EH (cell line): ENCODE measurements around the gene NOA1.
"Not testable (repeated sequence)": the region's sequence is repeated elsewhere in the genome, so short reads cannot be mapped to it uniquely, and the experiment has no call there.

Source experiments
- DNase-seq: peaks from one replicate; pipeline ENCODE4 v3.0.0-alpha.2; 2015; ENCODE audit warnings: low read depth

NOA1 gene

GRCh38 chr4:56958111-56958517 is 19.3 kb downstream of the NOA1 start:
- DNase-seq = peak; percentile 96

- no peak for DNase-seq
Observed at GRCh38 chr4:56953680-56954520, 23.5 kb downstream of the NOA1 start.

DNA sequence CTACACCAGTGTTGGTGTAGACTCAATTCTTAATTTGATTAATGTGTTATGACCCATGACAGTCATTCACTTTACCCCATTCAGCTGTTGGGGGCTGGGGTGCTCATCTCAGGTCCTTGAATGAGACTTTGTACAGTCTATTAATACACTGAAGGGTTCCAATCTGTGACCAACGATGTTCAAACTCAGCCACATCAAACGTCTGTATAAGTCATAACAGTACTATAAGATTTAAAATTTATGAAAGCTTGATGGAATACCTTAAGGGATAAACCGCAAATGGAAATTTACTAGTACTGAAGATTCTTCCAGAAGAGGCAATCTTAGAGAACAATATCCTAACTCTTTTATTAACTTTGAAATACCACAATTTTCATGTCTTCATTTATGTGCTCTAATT is 36.0 kb downstream of the NOA1 start:
- DNase-seq = no peak

GRCh38 chr4:56940971-56941370 is 36.4 kb downstream of the NOA1 start:
- DNase-seq = no peak

- no peak for DNase-seq
Observed at GRCh38 chr4:56940403-56940802, 37.0 kb downstream of the NOA1 start.

DNA sequence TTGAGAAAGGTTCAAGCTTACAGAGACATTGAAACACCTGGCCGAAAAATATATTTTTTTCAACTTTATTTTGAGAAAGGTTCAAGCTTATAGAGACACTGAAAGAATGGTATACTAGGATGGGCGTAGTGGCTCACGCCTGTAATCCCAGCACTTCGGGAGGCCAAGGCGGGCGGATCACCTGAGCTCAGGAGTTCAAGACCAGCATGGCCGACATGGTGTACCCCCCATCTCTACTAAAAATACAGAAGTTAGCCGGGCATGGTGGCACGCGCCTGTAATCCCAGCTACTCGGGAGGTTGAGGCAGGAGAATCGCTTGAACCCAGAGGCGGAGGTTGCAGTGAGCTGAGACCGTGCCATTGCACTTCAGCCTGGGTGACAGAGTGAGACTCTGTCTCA is 37.6 kb downstream of the NOA1 start:
- DNase-seq = not testable (repeated sequence)

DNA sequence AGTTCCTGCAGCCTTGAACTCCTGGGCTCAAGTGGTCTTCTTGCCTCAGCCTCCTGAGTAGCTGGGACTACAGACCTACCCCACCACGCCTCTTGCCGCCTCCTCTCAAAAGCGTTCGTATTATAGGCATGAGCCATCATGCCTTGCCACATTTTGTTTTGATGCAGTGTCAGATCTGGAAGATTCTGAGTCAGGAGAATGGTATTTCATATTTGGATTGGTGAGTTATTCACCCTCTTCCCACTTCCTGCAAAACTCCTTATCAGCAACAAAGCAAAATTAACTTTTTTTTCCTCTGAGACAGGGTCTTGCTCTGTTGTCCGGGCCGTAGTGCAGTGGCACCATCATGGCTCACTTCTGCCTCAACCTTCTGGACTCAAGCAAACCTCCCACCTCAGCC is 40.1 kb downstream of the NOA1 start:
- peak; percentile 93 for DNase-seq

DNA sequence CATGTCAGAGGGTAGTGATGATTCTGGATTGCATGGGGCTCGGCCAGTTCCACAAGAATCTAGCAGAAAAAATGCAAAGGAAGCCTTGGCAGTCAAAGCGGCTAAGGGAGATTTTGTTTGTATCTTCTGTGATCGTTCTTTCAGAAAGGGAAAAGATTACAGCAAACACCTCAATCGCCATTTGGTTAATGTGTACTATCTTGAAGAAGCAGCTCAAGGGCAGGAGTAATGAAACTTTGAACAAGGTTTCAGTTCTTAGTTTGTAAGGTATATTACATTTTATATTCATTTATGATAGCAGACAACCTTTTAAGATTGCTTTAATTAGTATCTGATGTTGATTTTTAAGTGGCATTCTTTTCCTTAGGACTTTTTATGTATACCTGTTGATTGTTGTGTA is 45.5 kb downstream of the NOA1 start:
- no peak for DNase-seq

DNA sequence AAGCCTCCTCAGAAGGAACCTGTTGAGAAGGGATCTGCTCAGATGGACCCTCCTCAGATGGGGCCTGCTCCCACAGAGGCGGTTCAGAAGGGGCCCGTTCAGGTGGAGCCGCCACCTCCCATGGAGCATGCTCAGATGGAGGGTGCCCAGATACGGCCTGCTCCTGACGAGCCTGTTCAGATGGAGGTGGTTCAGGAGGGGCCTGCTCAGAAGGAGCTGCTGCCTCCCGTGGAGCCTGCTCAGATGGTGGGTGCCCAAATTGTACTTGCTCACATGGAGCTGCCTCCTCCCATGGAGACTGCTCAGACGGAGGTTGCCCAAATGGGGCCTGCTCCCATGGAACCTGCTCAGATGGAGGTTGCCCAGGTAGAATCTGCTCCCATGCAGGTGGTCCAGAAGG is 46.8 kb downstream of the NOA1 start:
- no peak for DNase-seq

DNA sequence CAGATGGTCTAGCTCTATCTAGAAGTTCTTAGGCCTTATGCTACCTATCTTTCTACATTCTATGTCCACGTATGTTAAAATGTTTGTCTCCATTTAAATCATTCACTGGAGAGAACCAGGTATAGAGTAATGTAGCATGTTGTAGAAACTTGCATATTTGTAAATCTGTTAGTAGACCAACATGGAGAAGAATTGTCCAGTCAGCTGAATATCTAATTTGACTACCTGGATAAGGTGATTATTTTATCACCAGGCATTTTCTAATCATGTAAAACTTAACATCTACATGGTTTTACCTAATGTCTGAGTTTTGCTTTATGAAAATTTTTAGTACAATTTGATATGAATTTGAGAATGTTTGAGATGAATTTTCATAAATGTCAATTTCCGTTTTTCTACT is 50.2 kb downstream of the NOA1 start:
- DNase-seq = no peak

DNA sequence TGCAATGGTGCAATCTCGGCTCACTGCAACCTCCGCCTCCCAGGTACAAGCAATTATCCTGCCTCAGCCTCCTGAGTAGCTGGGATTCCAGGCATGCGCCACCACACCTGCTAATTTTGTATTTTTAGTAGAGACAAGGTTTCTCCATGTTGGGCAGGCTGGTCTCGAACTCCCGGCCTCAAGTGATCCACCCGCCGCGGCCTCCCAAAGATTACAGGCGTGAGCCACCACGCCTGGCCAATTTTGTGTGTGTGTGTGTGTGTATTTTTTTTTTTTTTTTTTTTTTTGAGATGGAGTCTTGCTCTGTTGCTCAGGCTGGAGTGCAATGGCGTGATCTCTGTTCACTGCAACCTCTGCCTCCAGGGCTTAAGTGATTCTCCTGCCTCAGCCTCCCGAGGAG is 62.4 kb downstream of the NOA1 start:
- DNase-seq = not testable (repeated sequence)

DNA sequence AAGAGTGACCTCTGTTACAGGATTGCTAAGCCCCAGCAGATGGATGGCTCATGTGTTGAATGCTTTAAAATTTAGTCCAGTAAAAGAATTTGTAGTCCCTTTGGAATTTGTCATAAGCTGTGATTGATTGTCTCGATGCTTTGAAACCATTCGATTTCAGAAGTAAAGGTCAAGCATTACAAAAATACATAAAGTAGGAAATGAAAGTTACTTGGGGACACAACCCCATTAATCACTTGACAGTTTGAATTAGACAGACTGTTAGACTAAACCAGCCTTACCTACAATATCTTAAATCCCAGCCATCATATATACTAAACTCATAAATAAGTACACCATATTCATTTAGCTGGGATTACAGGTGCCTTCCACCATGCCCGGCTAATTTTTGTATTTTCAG is 63.1 kb downstream of the NOA1 start:
- no peak for DNase-seq
